Endometrial microvascular endothelial cells (primary cell): ENCODE data around the gene RALGPS1. TPM values are rescaled to one million over a fixed set of nuclear protein-coding genes. Genes with fewer than 3 reads are reported as not detected.

ENCODE experiments used
- in situ Hi-C: cut with HindIII; loops from 2 replicates; pipeline ENCODE4 v1.10.0; 2017; ENCODE audit warnings: low sequenced_read_pairs, low pct_unique_long_range_greater_than_20kb; ENCODE audit errors: inconsistent ontology term
- total RNA-seq: library from RNA; depleted of rRNA; stranded (reverse); fragments of >200 nt; gene quantifications from one replicate; pipeline ENCODE4 v1.2.3, GENCODE V29; 2015; ENCODE audit errors: inconsistent ontology term

Gene RALGPS1
- total RNA-seq, 1 donor from 2014 or later: 1.6 TPM

GRCh38 chr9:127182901-127183746, 268.5 kb downstream of the RALGPS1 start:
- in situ Hi-C loops: no loop called here

- in situ Hi-C loops: no loop called here
Observed at GRCh38 chr9:127183814-127184582, 269.4 kb downstream of the RALGPS1 start.

- in situ Hi-C loops: no loop called here
Observed at GRCh38 chr9:127184641-127185040, 270.1 kb downstream of the RALGPS1 start.

- in situ Hi-C loops: no loop called here
Observed at GRCh38 chr9:127185181-127185580, 270.6 kb downstream of the RALGPS1 start.

- in situ Hi-C loops: no loop called here
Observed at GRCh38 chr9:127185931-127186781, 271.6 kb downstream of the RALGPS1 start.

- in situ Hi-C loops: no loop called here
Observed at GRCh38 chr9:127186806-127187205, 272.2 kb downstream of the RALGPS1 start.

GRCh38 chr9:127187231-127187956, 272.8 kb downstream of the RALGPS1 start:
- in situ Hi-C loops: no loop called here

GRCh38 chr9:127188396-127188795, 273.8 kb downstream of the RALGPS1 start:
- in situ Hi-C loops: no loop called here

- in situ Hi-C loops: no loop called here
Observed at GRCh38 chr9:127189628-127190027, 275.0 kb downstream of the RALGPS1 start.

- in situ Hi-C loops: no loop called here
Observed at GRCh38 chr9:127192744-127193143, 278.2 kb downstream of the RALGPS1 start.

- in situ Hi-C loops: no loop called here
Observed at GRCh38 chr9:127193483-127193882, 278.9 kb downstream of the RALGPS1 start.

GRCh38 chr9:127194881-127195713, 280.5 kb downstream of the RALGPS1 start:
- in situ Hi-C loops: no loop called here

- in situ Hi-C loops: no loop called here
Observed at GRCh38 chr9:127195976-127196825, 281.6 kb downstream of the RALGPS1 start.

GRCh38 chr9:127196826-127197145, 282.2 kb downstream of the RALGPS1 start:
- in situ Hi-C loops: no loop called here

GRCh38 chr9:127197186-127197860, 282.7 kb downstream of the RALGPS1 start:
- in situ Hi-C loops: no loop called here

- in situ Hi-C loops: no loop called here
Observed at GRCh38 chr9:127197861-127198430, 283.4 kb downstream of the RALGPS1 start.
